Measurements from ENCODE around the gene PLCXD3. TPM values are rescaled to one million over a fixed set of nuclear protein-coding genes. Genes with fewer than 3 reads are reported as not detected.

The PLCXD3 gene
- total and polyA plus RNA-seq, 2 experiments from 2014 or later: 0.13 to 0.22 TPM

- 32 to 54% methylated on average over 1 of the region's 1 CpG for WGBS, 2 experiments (ENCODE audit: low coverage in 1 of 2, low lambda C conversion rate in 2 of 2, missing lambda C conversion rate in 2 of 2)
- in situ Hi-C loops (cut with MboI): no loop called here
Measured at GRCh38 chr5:41296066-41296465, 214.3 kb downstream of the PLCXD3 start.

GRCh38 chr5:41291323-41291722, 219.1 kb downstream of the PLCXD3 start:
- H3K36me3 ChIP-seq (ENCODE audit: low read depth): no peaks in the 10 kb centered on the region
- no peaks in the 10 kb centered on the region for H3K79me2 ChIP-seq (ENCODE audit: insufficient read depth)
- no peak overlapping the region for H3K4me3 ChIP-seq
- no peak for DNase-seq
- no peak overlapping the region for H3K27ac ChIP-seq
- no peak overlapping the region for H2AFZ ChIP-seq
- H3K4me1 ChIP-seq (ENCODE audit: insufficient read depth): no peaks in the 10 kb centered on the region
- in situ Hi-C loops (cut with MboI): no loop called here
- no peak for TF ChIP-seq EZH2phosphoT487 (IDR thresholded peaks at IDR 0.05; ENCODE audit: insufficient read depth, low read depth)
- TF ChIP-seq EZH2 (IDR thresholded peaks at IDR 0.05; ENCODE audit: insufficient read depth, poor library complexity, severe bottlenecking): no peak
- H3K9me2 ChIP-seq (ENCODE audit: insufficient read depth): no peaks in the 10 kb centered on the region
- H3F3A ChIP-seq (ENCODE audit: insufficient read depth): no peaks in the 10 kb centered on the region
- WGBS, 2 experiments (ENCODE audit: low coverage in 1 of 2, low lambda C conversion rate in 2 of 2, missing lambda C conversion rate in 2 of 2): 32 to 43% methylated on average over 3 of the region's 3 CpGs
- H3K9me3 ChIP-seq (ENCODE audit: low read depth): no peaks in the 10 kb centered on the region
- H4K20me1 ChIP-seq (ENCODE audit: insufficient read depth): no peaks in the 10 kb centered on the region
- H3K4me2 ChIP-seq (ENCODE audit: unreplicated experiment): no peak overlapping the region
- no peak overlapping the region for H3K9ac ChIP-seq
- peaks cover 5% of the 10 kb centered on the region; the same call in 1 of the 2 replicates for H3K27me3 ChIP-seq (replicated peaks; ENCODE audit: insufficient read depth)

More at GRCh38 chr5:41296066-41296465, 214.3 kb downstream of the PLCXD3 start:
- no peak overlapping the region for H3K27ac ChIP-seq
- no peak overlapping the region for H2AFZ ChIP-seq
- no peak overlapping the region for H3K9ac ChIP-seq
- no peaks in the 10 kb centered on the region for H3F3A ChIP-seq (ENCODE audit: insufficient read depth)
- H3K79me2 ChIP-seq (ENCODE audit: insufficient read depth): no peaks in the 10 kb centered on the region
- H3K9me2 ChIP-seq (ENCODE audit: insufficient read depth): no peaks in the 10 kb centered on the region
- no peaks in the 10 kb centered on the region for H3K4me1 ChIP-seq (ENCODE audit: insufficient read depth)
- no peak for TF ChIP-seq EZH2phosphoT487 (IDR thresholded peaks at IDR 0.05; ENCODE audit: insufficient read depth, low read depth)
- no peak for TF ChIP-seq EZH2 (IDR thresholded peaks at IDR 0.05; ENCODE audit: insufficient read depth, poor library complexity, severe bottlenecking)
- H3K4me3 ChIP-seq: no peak overlapping the region
- H3K4me2 ChIP-seq (ENCODE audit: unreplicated experiment): no peak overlapping the region
- H3K27me3 ChIP-seq (replicated peaks; ENCODE audit: insufficient read depth): peaks cover 5% of the 10 kb centered on the region; the same call in 1 of the 2 replicates
- H3K9me3 ChIP-seq (ENCODE audit: low read depth): no peaks in the 10 kb centered on the region
- no peaks in the 10 kb centered on the region for H3K36me3 ChIP-seq (ENCODE audit: low read depth)
- H4K20me1 ChIP-seq (ENCODE audit: insufficient read depth): no peaks in the 10 kb centered on the region
- no peak for DNase-seq

GRCh38 chr5:41290810-41291209, 219.6 kb downstream of the PLCXD3 start:
- Histone ChIP-seq H4K20me1 (ENCODE audit: insufficient read depth) (no peaks in the 10 kb centered on the region), H3K4me3 (no peak overlapping the region), H3F3A (ENCODE audit: insufficient read depth) (no peaks in the 10 kb centered on the region), H3K9me3 (ENCODE audit: low read depth) (no peaks in the 10 kb centered on the region), H3K9me2 (ENCODE audit: insufficient read depth) (no peaks in the 10 kb centered on the region), H3K79me2 (ENCODE audit: insufficient read depth) (no peaks in the 10 kb centered on the region), H3K27ac (no peak overlapping the region), H3K27me3 (replicated peaks; ENCODE audit: insufficient read depth) (peaks cover 5% of the 10 kb centered on the region; the same call in 1 of the 2 replicates), H3K9ac (no peak overlapping the region), H3K36me3 (ENCODE audit: low read depth) (no peaks in the 10 kb centered on the region), H3K4me1 (ENCODE audit: insufficient read depth) (no peaks in the 10 kb centered on the region), H2AFZ (no peak overlapping the region), H3K4me2 (ENCODE audit: unreplicated experiment) (no peak overlapping the region)
- WGBS, 2 experiments (ENCODE audit: low coverage in 1 of 2, low lambda C conversion rate in 2 of 2, missing lambda C conversion rate in 2 of 2): 17 to 45% methylated on average over 2 of the region's 2 CpGs
- in situ Hi-C loops (cut with MboI): no loop called here
- no peak for TF ChIP-seq EZH2 (IDR thresholded peaks at IDR 0.05; ENCODE audit: insufficient read depth, poor library complexity, severe bottlenecking)
- TF ChIP-seq EZH2phosphoT487 (IDR thresholded peaks at IDR 0.05; ENCODE audit: insufficient read depth, low read depth): no peak
- DNase-seq: no peak

- Histone ChIP-seq H3K27ac (no peak overlapping the region), H3K36me3 (ENCODE audit: low read depth) (no peaks in the 10 kb centered on the region), H3K27me3 (replicated peaks; ENCODE audit: insufficient read depth) (peaks cover 5% of the 10 kb centered on the region; the same call in 1 of the 2 replicates), H3K79me2 (ENCODE audit: insufficient read depth) (no peaks in the 10 kb centered on the region), H3F3A (ENCODE audit: insufficient read depth) (no peaks in the 10 kb centered on the region), H3K9me2 (ENCODE audit: insufficient read depth) (no peaks in the 10 kb centered on the region), H3K9me3 (ENCODE audit: low read depth) (no peaks in the 10 kb centered on the region), H4K20me1 (ENCODE audit: insufficient read depth) (no peaks in the 10 kb centered on the region), H3K4me2 (ENCODE audit: unreplicated experiment) (no peak overlapping the region), H3K4me1 (ENCODE audit: insufficient read depth) (no peaks in the 10 kb centered on the region), H3K9ac (no peak overlapping the region), H3K4me3 (no peak overlapping the region), H2AFZ (no peak overlapping the region)
- no peak for TF ChIP-seq EZH2phosphoT487 (IDR thresholded peaks at IDR 0.05; ENCODE audit: insufficient read depth, low read depth)
- TF ChIP-seq EZH2 (IDR thresholded peaks at IDR 0.05; ENCODE audit: insufficient read depth, poor library complexity, severe bottlenecking): no peak
- in situ Hi-C loops (cut with MboI): no loop called here
- no peak for DNase-seq
- 37 to 43% methylated on average over 4 of the region's 4 CpGs for WGBS, 2 experiments (ENCODE audit: low coverage in 1 of 2, low lambda C conversion rate in 2 of 2, missing lambda C conversion rate in 2 of 2)
Measured at GRCh38 chr5:41289970-41290464, 220.4 kb downstream of the PLCXD3 start.

Measured in GM23248 (cell line).